Activated naive CD8-positive, alpha-beta T cell treated with anti-CD3 and anti-CD28 coated beads, Interleukin-2, amount 50 U/mL, for 16 hours (primary cell): Measurements from ENCODE around the gene UNKL.

Source experiments
- DNase-seq: peaks from one replicate; pipeline ENCODE4 v3.0.0-alpha.2; 2020; ENCODE audit warnings: low read depth, low spot score

Gene UNKL

GRCh38 chr16:1401758-1402154 is 12.7 kb downstream of the UNKL start:
- DNase-seq: no peak

- no peak for DNase-seq
Measured at GRCh38 chr16:1401061-1401757, 13.3 kb downstream of the UNKL start.

- DNase-seq: no peak
Measured at GRCh38 chr16:1398826-1399581, 15.5 kb downstream of the UNKL start.

- no peak for DNase-seq
Measured at GRCh38 chr16:1398351-1398750, 16.2 kb downstream of the UNKL start.

GRCh38 chr16:1397779-1398178 is 16.7 kb downstream of the UNKL start:
- DNase-seq: no peak

DNA sequence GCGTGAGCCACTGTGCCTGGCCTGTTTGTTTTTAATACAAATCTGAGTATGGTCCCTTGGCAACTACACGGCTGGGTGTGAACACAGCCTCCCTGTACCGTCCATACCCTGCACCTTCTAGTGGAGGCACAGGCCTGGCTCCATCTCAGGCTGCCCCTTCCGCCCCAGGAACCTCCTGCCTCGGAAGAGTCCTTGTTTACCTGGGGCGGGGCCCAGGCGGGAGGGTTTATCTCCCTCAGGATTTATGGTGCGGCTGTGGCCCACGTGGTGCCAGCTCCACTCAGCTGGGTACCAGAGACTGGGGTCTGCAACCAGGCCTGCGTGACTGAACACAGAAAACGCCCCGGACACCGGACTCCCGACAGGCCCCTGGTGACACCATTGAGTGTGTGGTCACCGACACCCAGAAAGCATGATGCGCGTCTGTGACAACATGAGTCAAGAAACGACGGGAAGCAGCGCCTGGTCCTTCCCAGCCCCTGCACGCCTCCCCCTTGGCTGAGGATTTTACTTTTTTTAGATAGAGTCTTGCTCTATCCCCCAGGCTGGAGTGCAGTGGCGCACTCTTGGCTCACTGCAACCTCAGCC is 19.0 kb downstream of the UNKL start:
- no peak for DNase-seq

GRCh38 chr16:1394367-1394951 is 20.0 kb downstream of the UNKL start:
- DNase-seq: no peak

GRCh38 chr16:1393613-1394176 is 20.8 kb downstream of the UNKL start:
- no peak for DNase-seq

- no peak for DNase-seq
Measured at GRCh38 chr16:1392826-1393225, 21.7 kb downstream of the UNKL start.

DNA sequence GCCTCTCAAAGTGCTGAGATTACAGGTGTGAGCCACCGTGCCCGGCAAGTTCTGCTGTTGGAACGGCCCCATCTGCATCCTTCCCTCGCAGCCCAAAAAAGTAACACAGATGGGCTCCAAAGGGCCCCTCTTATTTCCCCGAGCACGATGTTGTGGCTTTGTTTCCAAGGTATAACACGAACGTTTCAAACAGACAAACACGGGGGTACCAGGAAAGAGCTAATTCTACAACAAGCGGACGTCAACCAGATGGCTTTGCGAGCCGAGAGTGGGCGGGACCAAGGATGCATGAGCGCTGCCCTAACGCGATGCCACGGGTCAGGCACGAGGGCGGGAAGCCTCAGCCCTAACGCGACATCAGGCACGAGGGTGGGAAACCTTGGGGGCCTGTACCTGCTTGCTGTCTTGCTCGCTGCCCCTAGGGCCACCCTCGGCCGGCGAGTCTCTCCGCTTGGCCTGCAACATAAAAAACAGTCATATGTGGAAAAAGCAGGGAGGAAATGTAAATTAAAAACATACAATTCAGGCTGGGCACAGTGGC is 24.2 kb downstream of the UNKL start:
- no peak for DNase-seq

GRCh38 chr16:1389762-1390161 is 24.7 kb downstream of the UNKL start:
- no peak for DNase-seq

DNA sequence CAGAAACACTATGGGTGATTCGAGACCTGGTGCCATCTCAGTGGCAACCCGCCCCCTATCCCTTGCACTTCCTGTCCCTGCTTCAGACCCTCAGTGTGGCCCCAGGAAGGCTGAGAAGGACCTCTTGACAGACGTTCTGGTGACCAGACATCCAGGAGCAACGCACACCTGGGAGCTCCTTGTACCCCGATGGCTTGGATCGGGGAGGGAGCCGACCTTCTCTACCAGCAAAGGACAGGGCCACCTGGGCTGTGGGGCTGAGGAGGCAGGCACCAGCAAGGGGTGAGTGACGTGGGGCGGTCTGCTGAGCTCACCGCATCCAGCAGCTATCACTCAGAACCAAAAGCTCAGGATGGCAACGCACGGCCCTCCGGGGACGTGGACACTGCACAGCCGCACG is 27.2 kb downstream of the UNKL start:
- DNase-seq: no peak

- DNase-seq: no peak
Measured at GRCh38 chr16:1385232-1385631, 29.3 kb downstream of the UNKL start.

- no peak for DNase-seq
Measured at GRCh38 chr16:1383556-1383955, 30.9 kb downstream of the UNKL start.

GRCh38 chr16:1381612-1382406 is 32.7 kb downstream of the UNKL start:
- DNase-seq: no peak

GRCh38 chr16:1380195-1380594 is 34.3 kb downstream of the UNKL start:
- no peak for DNase-seq

- DNase-seq: peak; percentile 32
Measured at GRCh38 chr16:1379304-1380076, 35.0 kb downstream of the UNKL start.

DNA sequence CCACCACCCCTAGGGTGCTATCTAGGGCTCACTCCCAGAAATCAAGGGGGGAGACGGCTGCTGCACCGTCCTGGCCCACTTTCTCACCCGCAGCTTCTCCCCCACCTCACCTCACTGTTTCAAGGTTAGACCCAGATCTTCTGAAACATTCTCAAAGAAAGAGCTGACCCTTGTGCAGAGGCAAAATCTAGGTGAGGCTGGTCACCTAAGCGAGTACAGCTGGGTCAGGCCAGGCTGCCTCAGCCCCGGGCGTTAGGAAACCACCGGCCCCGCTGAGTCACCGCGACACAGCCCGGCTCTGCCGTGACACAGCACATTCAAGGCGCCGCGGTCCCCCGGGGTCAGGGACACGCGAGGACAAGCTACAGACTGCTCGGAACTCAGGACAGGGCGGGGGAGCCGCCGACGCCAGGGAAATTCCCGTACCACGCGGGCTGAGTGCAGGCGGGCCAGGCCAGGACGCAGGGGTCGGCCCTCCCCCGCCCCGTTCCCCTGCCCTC is 35.6 kb downstream of the UNKL start:
- peak; percentile 26 for DNase-seq

DNA sequence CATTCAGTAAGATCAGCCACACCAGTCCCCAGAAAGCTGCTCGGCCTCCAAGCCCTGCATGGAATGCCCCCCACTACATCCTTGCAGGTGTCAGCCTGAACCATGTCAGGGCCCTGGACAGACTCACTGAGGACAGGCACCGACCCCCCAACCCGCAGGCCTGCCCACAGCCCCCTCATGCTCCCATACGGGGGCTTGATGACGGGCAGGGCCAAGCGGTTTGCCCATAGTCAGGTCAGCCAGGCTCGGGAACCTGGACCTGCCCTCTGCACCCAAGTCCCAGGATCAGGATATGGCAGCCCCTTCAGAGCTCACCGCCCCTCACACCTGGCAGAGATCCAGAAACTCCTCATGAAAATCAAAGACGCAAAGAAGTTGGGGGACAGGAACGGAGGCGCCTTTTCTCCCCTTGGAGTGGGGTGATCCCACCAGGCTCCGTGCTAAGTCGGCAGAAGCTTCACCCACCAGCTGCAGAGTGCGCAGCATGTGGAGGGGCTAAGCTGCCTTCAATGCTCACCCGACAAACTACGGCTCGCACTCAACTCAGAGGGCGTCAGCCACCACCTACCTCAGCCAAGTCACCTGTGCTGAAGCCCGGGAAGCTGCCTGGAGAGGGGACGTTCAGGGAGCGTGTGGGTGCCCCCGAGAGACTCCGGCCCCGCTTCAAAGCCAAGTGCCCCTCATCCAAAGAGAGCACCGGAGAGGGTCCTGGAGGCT is 36.3 kb downstream of the UNKL start:
- DNase-seq: no peak
